Caco-2 (cell line): ENCODE data around the gene UBE2E2. TPM values are rescaled to one million over a fixed set of nuclear protein-coding genes. Genes with fewer than 3 reads are reported as not detected.

ENCODE experiments used
- BruUV-seq: library from RNA; stranded (reverse); fragments of 400-500 nt; replicated peaks from 2 replicates; lab custom pipeline; 2021; lab: Mats Ljungman, UMichigan
- CTCF ChIA-PET: fragments of 300-600 bp; sonication (Branson Sonifier 250); formaldehyde crosslinking; loops from one replicate; lab custom pipeline; 2022; ENCODE audit warnings: antibody characterized with exemption; lab: Charles Lee
- POLR2A ChIA-PET: fragments of 300-600 bp; sonication (Branson Sonifier 250); formaldehyde crosslinking; loops from one replicate; lab custom pipeline; 2022; ENCODE audit warnings: antibody characterized with exemption; lab: Charles Lee
- DNase-seq, 2 experiments: peaks; one replicate each; pipeline versions ENCODE4 v3.0.0 to v3.0.0-alpha.2; 2020 to 2022
- H3K27me3 ChIP-seq: replicated peaks from 2 replicates; pipeline ENCODE4 v1.6.0; 2011; ENCODE audit warnings: low read length; ENCODE audit not compliant: control insufficient read depth, insufficient read depth
- H3K36me3 ChIP-seq: 2 replicates; pipeline ENCODE4 v1.5.1; 2011; ENCODE audit warnings: low read length; ENCODE audit not compliant: control insufficient read depth, insufficient read depth
- H3K4me1 ChIP-seq: fragments of 250-450 bp; sonication (Bioruptor Pico); 2 replicates; pipeline ENCODE4 v1.5.1; 2020; ENCODE audit warnings: mild to moderate bottlenecking
- H3K4me3 ChIP-seq: 2 replicates; pipeline ENCODE4 v1.5.1; 2011; ENCODE audit warnings: low read depth, mild to moderate bottlenecking, control low read depth, low read length
- H3K9me3 ChIP-seq: fragments of 250-450 bp; sonication (Bioruptor Pico); 2 replicates; pipeline ENCODE4 v1.5.1; 2020; ENCODE audit warnings: mild to moderate bottlenecking, moderate library complexity
- H3K27ac Mint-ChIP-seq: one replicate; pipeline ENCODE4 v1.8.0; 2022; ENCODE audit warnings: mixed read lengths; ENCODE audit not compliant: unreplicated experiment
- H3K27me3 Mint-ChIP-seq: one replicate; pipeline ENCODE4 v1.8.0; 2022; ENCODE audit warnings: mixed read lengths; ENCODE audit not compliant: insufficient read depth, unreplicated experiment
- H3K36me3 Mint-ChIP-seq: one replicate; pipeline ENCODE4 v1.8.0; 2022; ENCODE audit warnings: mild to moderate bottlenecking, mixed read lengths; ENCODE audit not compliant: insufficient read depth, unreplicated experiment
- H3K4me1 Mint-ChIP-seq: one replicate; pipeline ENCODE4 v1.8.0; 2022; ENCODE audit warnings: low read depth, mixed read lengths; ENCODE audit not compliant: unreplicated experiment
- H3K4me3 Mint-ChIP-seq: one replicate; pipeline ENCODE4 v1.8.0; 2022; ENCODE audit warnings: mild to moderate bottlenecking, moderate library complexity, mixed read lengths; ENCODE audit not compliant: unreplicated experiment
- H3K9me3 Mint-ChIP-seq: one replicate; pipeline ENCODE4 v1.8.0; 2022; ENCODE audit warnings: mixed read lengths; ENCODE audit not compliant: unreplicated experiment
- CTCF ChIP-seq, 2 experiments: fragments of 200-600 bp in 1 of 2; IDR thresholded peaks; 1 replicate in 1 of 2; 2 replicates in 1 of 2; pipeline versions ENCODE4 v1.5.1 to v1.8.0; 2011 to 2022; ENCODE audit warnings: antibody characterized with exemption in 1 of 2, control low read depth in 1 of 2, inconsistent platforms in 1 of 2, low read depth in 1 of 2, low read length in 1 of 2, mild to moderate bottlenecking in 1 of 2, moderate library complexity in 1 of 2; ENCODE audit not compliant: insufficient read depth in 1 of 2, severe bottlenecking in 1 of 2, unreplicated experiment in 1 of 2
- intact Hi-C: fragments of 100-400 bp; cut with micrococcal nuclease; formaldehyde crosslinking; loops from one replicate; pipeline ENCODE4 v1.10.0; 2022; ENCODE audit not compliant: unreplicated experiment
- total RNA-seq: library from RNA; stranded (reverse); gene quantifications from 2 replicates; pipeline ENCODE4 v1.2.3, GENCODE V29; 2022

Gene UBE2E2
- total RNA-seq, 1 experiment from 2014 or later = 83.8 TPM

GRCh38 chr3:23262766-23263165 lies 59.6 kb downstream of the UBE2E2 start:
- TF ChIP-seq CTCF (IDR thresholded peaks at IDR 0.05; ENCODE audit: insufficient read depth in 1 of 2, low read depth in 1 of 2, low read length in 1 of 2, severe bottlenecking in 1 of 2, unreplicated experiment in 1 of 2) = no peak
- BruUV-seq = no TSS peak
- CTCF ChIA-PET = no interaction called here

GRCh38 chr3:23263796-23264195 lies 60.7 kb downstream of the UBE2E2 start:
- DNase-seq = no peak
- H3K9me3 Mint-ChIP-seq = peaks cover 6% of the 10 kb centered on the region
- peaks cover 5% of the 10 kb centered on the region for H3K36me3 Mint-ChIP-seq
- H3K4me1 Mint-ChIP-seq = peaks cover 6% of the 10 kb centered on the region
- no peak overlapping the region for H3K4me3 Mint-ChIP-seq
- H3K27me3 Mint-ChIP-seq = no peaks in the 10 kb centered on the region
- H3K27ac Mint-ChIP-seq = no peak overlapping the region
- no peaks in the 10 kb centered on the region for H3K4me1 ChIP-seq
- ChIA-PET CTCF (no interaction called here), POLR2A (no interaction called here)
- no peak for TF ChIP-seq CTCF (IDR thresholded peaks at IDR 0.05; ENCODE audit: insufficient read depth in 1 of 2, low read depth in 1 of 2, low read length in 1 of 2, severe bottlenecking in 1 of 2, unreplicated experiment in 1 of 2)
- no peak overlapping the region for H3K4me3 ChIP-seq
- H3K36me3 ChIP-seq = no peaks in the 10 kb centered on the region
- BruUV-seq = no TSS peak
- intact Hi-C loops = no loop called here
- H3K9me3 ChIP-seq = no peaks in the 10 kb centered on the region
- H3K27me3 ChIP-seq = no peaks in the 10 kb centered on the region

More at GRCh38 chr3:23262766-23263165, 59.6 kb downstream of the UBE2E2 start:
- no peaks in the 10 kb centered on the region for H3K4me1 ChIP-seq
- Mint-ChIP-seq H3K27ac (no peak overlapping the region), H3K36me3 (peaks cover 5% of the 10 kb centered on the region), H3K4me3 (no peak overlapping the region), H3K9me3 (peaks cover 6% of the 10 kb centered on the region), H3K4me1 (peaks cover 11% of the 10 kb centered on the region), H3K27me3 (no peaks in the 10 kb centered on the region)
- POLR2A ChIA-PET = no interaction called here
- intact Hi-C loops = no loop called here
- no peaks in the 10 kb centered on the region for H3K36me3 ChIP-seq
- H3K9me3 ChIP-seq = no peaks in the 10 kb centered on the region
- H3K27me3 ChIP-seq = no peaks in the 10 kb centered on the region
- no peak overlapping the region for H3K4me3 ChIP-seq
- DNase-seq = no peak

GRCh38 chr3:23264413-23264812 lies 61.3 kb downstream of the UBE2E2 start:
- Histone ChIP-seq H3K27me3 (no peaks in the 10 kb centered on the region), H3K36me3 (no peaks in the 10 kb centered on the region), H3K4me1 (no peaks in the 10 kb centered on the region), H3K9me3 (no peaks in the 10 kb centered on the region), H3K4me3 (no peak overlapping the region)
- Mint-ChIP-seq H3K4me1 (peaks cover 6% of the 10 kb centered on the region), H3K27ac (no peak overlapping the region), H3K9me3 (peaks cover 6% of the 10 kb centered on the region), H3K27me3 (no peaks in the 10 kb centered on the region), H3K36me3 (peaks cover 5% of the 10 kb centered on the region), H3K4me3 (no peak overlapping the region)
- no peak for DNase-seq
- ChIA-PET CTCF (no interaction called here), POLR2A (no interaction called here)
- BruUV-seq = no TSS peak
- intact Hi-C loops = no loop called here
- TF ChIP-seq CTCF (IDR thresholded peaks at IDR 0.05; ENCODE audit: insufficient read depth in 1 of 2, low read depth in 1 of 2, low read length in 1 of 2, severe bottlenecking in 1 of 2, unreplicated experiment in 1 of 2) = no peak
